ENCODE data around the gene PTPRA. TPM values are rescaled to one million over a fixed set of nuclear protein-coding genes. Genes with fewer than 3 reads are reported as not detected.
A peak's percentile ranks its signal among the peaks of the same experiment; 100 is the strongest.

Gene PTPRA
- total and polyA plus RNA-seq, 12 donors, result 8.9 to 37.3 (median 28.5) TPM

GRCh38 chr20:3046677-3047462 lies 173.6 kb downstream of the PTPRA start:
- Histone ChIP-seq H3K27ac (peak overlapping the region; percentile 85 to 95 (median 90)), H3K9me3 (no peaks in the 10 kb centered on the region), H3K27me3 (no peaks in the 10 kb centered on the region), H3K4me1 (peaks cover 13 to 37% (median 27%) of the 10 kb centered on the region in 9 donors), H3K36me3 (peaks cover 0 to 31% (median 13%) of the 10 kb centered on the region in 9 donors), H3K4me3 (peak overlapping the region; percentile 68 to 99 (median 94))
- ATAC-seq (no peak), DNase-seq (no peak)
- no peak for TF ChIP-seq CTCF (IDR thresholded peaks at IDR 0.05)
- 45 to 46% methylated on average over 39 of the region's 39 CpGs for WGBS, 2 donors
- intact Hi-C loops (cut with DNase I), result no loop called here

- intact Hi-C loops (cut with DNase I), result no loop called here
- DNase-seq, result no peak
- H3K27ac ChIP-seq, result no peak overlapping the region
Observed at GRCh38 chr20:3047486-3048419, 174.5 kb downstream of the PTPRA start.

GRCh38 chr20:3051385-3052019 lies 178.2 kb downstream of the PTPRA start:
- WGBS, 2 donors, result 72 to 79% methylated on average over 7 of the region's 7 CpGs

More at GRCh38 chr20:3047486-3048419, 174.5 kb downstream of the PTPRA start:
- Histone ChIP-seq H3K27me3 (no peaks in the 10 kb centered on the region), H3K9me3 (no peaks in the 10 kb centered on the region), H3K4me3 (peak overlapping the region in 3 of 10 donors; percentile 68 to 98 (median 92)), H3K36me3 (peaks cover 0 to 31% (median 13%) of the 10 kb centered on the region in 9 donors), H3K4me1 (peaks cover 12 to 28% (median 19%) of the 10 kb centered on the region in 9 donors)
- WGBS, 2 donors, result 83 to 84% methylated on average over 14 of the region's 14 CpGs
- no peak for ATAC-seq
- TF ChIP-seq CTCF (IDR thresholded peaks at IDR 0.05), result no peak

More at GRCh38 chr20:3051385-3052019, 178.2 kb downstream of the PTPRA start:
- Histone ChIP-seq H3K27me3 (no peaks in the 10 kb centered on the region), H3K27ac (no peak overlapping the region), H3K4me3 (no peak overlapping the region), H3K36me3 (peaks cover 0 to 31% (median 13%) of the 10 kb centered on the region in 9 donors), H3K9me3 (no peaks in the 10 kb centered on the region), H3K4me1 (peaks cover 8 to 14% (median 11%) of the 10 kb centered on the region in 9 donors)
- ATAC-seq (no peak), DNase-seq (no peak)
- no peak for TF ChIP-seq CTCF (IDR thresholded peaks at IDR 0.05)
- intact Hi-C loops (cut with DNase I), result loop anchor here in 9 of 10 donors (2.0 to 10.0 kb wide), 4 partner anchors 61 to 263 kb away; no protein-coding TSS in a partner anchor
